Esophagus squamous epithelium (tissue), 4 donors: Measurements from ENCODE around the gene TOMM40L.

ENCODE experiments used
- POLR2A ChIP-seq, 4 donors: fragments of 450-650 bp; IDR thresholded peaks; one replicate each; pipeline ENCODE4 v1.6.1; 2017; ENCODE audit warnings: antibody characterized with exemption in 4 of 4, mild to moderate bottlenecking in 4 of 4, moderate library complexity in 3 of 4
- TF ChIP-seq, protein P1 (sequence below), 6 experiments: fragments of 450-650 bp in 4 of 6; fragments of 200-600 bp in 2 of 6; sonication (generic) in 2 of 6; IDR thresholded peaks; one replicate each; pipeline ENCODE4 v1.5.1; 2016 to 2019; ENCODE audit warnings: antibody characterized with exemption in 6 of 6, mild to moderate bottlenecking in 4 of 6, moderate library complexity in 4 of 6

DNA sequence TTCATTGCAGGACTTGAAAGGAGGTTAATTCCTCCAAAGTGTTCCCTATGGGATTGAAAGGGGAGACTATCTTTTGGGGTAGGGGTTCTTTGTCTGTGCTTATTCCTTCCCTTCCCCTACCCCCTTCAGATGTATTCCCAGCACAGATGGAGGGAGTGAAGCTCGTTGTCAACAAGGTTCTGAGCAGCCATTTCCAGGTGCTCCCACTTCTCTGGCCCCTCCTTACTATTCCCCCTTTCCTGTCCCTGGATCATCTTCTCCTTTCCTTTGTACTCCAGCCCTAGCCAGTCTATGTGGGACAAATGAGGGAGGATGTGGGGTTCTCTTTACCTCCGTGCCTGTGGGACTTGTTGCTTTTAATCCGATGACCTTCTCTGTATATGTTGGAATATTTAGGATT, 899 bp downstream of the TOMM40L start:
- TF ChIP-seq, protein P1, sequence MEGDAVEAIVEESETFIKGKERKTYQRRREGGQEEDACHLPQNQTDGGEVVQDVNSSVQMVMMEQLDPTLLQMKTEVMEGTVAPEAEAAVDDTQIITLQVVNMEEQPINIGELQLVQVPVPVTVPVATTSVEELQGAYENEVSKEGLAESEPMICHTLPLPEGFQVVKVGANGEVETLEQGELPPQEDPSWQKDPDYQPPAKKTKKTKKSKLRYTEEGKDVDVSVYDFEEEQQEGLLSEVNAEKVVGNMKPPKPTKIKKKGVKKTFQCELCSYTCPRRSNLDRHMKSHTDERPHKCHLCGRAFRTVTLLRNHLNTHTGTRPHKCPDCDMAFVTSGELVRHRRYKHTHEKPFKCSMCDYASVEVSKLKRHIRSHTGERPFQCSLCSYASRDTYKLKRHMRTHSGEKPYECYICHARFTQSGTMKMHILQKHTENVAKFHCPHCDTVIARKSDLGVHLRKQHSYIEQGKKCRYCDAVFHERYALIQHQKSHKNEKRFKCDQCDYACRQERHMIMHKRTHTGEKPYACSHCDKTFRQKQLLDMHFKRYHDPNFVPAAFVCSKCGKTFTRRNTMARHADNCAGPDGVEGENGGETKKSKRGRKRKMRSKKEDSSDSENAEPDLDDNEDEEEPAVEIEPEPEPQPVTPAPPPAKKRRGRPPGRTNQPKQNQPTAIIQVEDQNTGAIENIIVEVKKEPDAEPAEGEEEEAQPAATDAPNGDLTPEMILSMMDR (IDR thresholded peaks at IDR 0.05), result no peak
- TF ChIP-seq POLR2A (IDR thresholded peaks at IDR 0.05), result no peak
